ENCODE results near the gene ZNF738. TPM values are rescaled to one million over a fixed set of nuclear protein-coding genes. Genes with fewer than 3 reads are reported as not detected.

ZNF738 gene
- total and polyA plus RNA-seq, 2 experiments from 2014 or later = 137 to 138 TPM

GRCh38 chr19:21383980-21384582 is 25.3 kb downstream of the ZNF738 start (continued):
- TF ChIP-seq ZNF462 (CRISPR knock-in tag; IDR thresholded peaks at IDR 0.05) = no peak

- Mint-ChIP-seq H3K27me3 (ENCODE audit: insufficient read depth, low read depth, poor library complexity) (no peaks in the 10 kb centered on the region), H3K27ac (no peak overlapping the region; the same call in 1 of the 2 replicates), H3K4me3 (no peak overlapping the region), H3K4me1 (no peaks in the 10 kb centered on the region), H3K9me3 (peaks cover 26% of the 10 kb centered on the region), H3K36me3 (ENCODE audit: low read depth) (peaks cover 38% of the 10 kb centered on the region)
- H3K4me2 ChIP-seq = no peak overlapping the region
- ATAC-seq (no peak), DNase-seq (ENCODE audit: low spot score) (no peak)
- peaks cover 39% of the 10 kb centered on the region for H3K79me2 ChIP-seq (replicated peaks; ENCODE audit: insufficient read depth)
- H3K27ac ChIP-seq (ENCODE audit: low read depth) = peak overlapping the region; percentile 8; the same call in 1 of the 2 replicates
- peaks cover 19% of the 10 kb centered on the region for H3K36me3 ChIP-seq (ENCODE audit: insufficient read depth)
- H3K27me3 ChIP-seq (ENCODE audit: insufficient read depth) = no peaks in the 10 kb centered on the region
- H2AFZ ChIP-seq = peak overlapping the region; percentile 53; the same call in 1 of the 2 replicates
- peaks cover 4% of the 10 kb centered on the region; the same call in 1 of the 2 replicates for H4K20me1 ChIP-seq (replicated peaks; ENCODE audit: insufficient read depth)
- peaks cover 6% of the 10 kb centered on the region for H3K4me1 ChIP-seq (ENCODE audit: insufficient read depth)
- no peaks in the 10 kb centered on the region for H3K9me2 ChIP-seq (ENCODE audit: insufficient read depth)
- H3K4me3 ChIP-seq = no peak overlapping the region
- H3F3A ChIP-seq (replicated peaks; ENCODE audit: low read depth) = no peaks in the 10 kb centered on the region
- TF ChIP-seq JUNB (IDR thresholded peaks at IDR 0.05; ENCODE audit: unreplicated experiment) (no peak), REST (IDR thresholded peaks at IDR 0.05; ENCODE audit: unreplicated experiment) (no peak), ZNF331 (CRISPR knock-in tag; IDR thresholded peaks at IDR 0.05; ENCODE audit: low read depth) (no peak), ETS1 (IDR thresholded peaks at IDR 0.05) (no peak), ZNF114 (CRISPR knock-in tag; IDR thresholded peaks at IDR 0.05) (no peak), POLR2AphosphoS5 (IDR thresholded peaks at IDR 0.05; ENCODE audit: low read depth) (no peak), CREB1 (CRISPR knock-in tag; IDR thresholded peaks at IDR 0.05; ENCODE audit: low read depth) (no peak), CTCF (conservative IDR thresholded peaks at IDR 0.05; ENCODE audit: low read depth in 2 of 2) (no peak), NANOG (IDR thresholded peaks at IDR 0.05; ENCODE audit: borderline replicate concordance) (no peak), STAT1 (IDR thresholded peaks at IDR 0.05; ENCODE audit: unreplicated experiment) (no peak), EZH2 (IDR thresholded peaks at IDR 0.05; ENCODE audit: low read depth, unreplicated experiment) (no peak), EZH2phosphoT487 (IDR thresholded peaks at IDR 0.05; ENCODE audit: unreplicated experiment) (no peak)
Measured at GRCh38 chr19:21396121-21396520, 37.3 kb downstream of the ZNF738 start.

Measured in GM23338 (cell line).